Measurements from ENCODE around the gene ATRX.
A peak's percentile ranks its signal among the peaks of the same experiment; 100 is the strongest.
"Not testable (repeated sequence)": the region's sequence is repeated elsewhere in the genome, so short reads cannot be mapped to it uniquely, and the experiment has no call there.

ATRX gene

GRCh38 chrX:77603635-77604336 is 182.2 kb downstream of the ATRX start:
- DNase-seq = no peak

- DNase-seq = no peak
Measured at GRCh38 chrX:77597511-77597910, 188.5 kb downstream of the ATRX start.

GRCh38 chrX:77597090-77597489 is 188.9 kb downstream of the ATRX start:
- DNase-seq = peak; percentile 21

GRCh38 chrX:77595848-77596247 is 190.2 kb downstream of the ATRX start:
- DNase-seq = no peak

DNA sequence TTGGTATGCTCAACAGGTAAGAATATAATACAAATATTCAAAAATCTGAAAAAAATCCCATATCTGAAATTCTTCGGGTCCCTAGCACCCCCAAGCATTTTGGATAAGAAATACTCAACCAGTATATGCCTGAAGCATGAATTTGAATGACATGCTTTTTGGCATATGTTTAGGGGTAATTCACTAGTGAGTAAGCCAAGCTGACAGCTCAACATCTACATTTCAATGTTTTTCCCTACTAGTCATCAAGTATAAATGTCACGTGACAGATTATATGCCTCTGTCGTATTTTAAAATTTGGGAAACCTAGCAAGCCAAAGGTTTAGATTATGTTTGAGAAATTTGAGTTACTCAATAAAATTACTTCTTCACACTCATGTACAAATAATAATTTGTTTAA is 213.7 kb downstream of the ATRX start:
- peak; percentile 14 for DNase-seq

DNA sequence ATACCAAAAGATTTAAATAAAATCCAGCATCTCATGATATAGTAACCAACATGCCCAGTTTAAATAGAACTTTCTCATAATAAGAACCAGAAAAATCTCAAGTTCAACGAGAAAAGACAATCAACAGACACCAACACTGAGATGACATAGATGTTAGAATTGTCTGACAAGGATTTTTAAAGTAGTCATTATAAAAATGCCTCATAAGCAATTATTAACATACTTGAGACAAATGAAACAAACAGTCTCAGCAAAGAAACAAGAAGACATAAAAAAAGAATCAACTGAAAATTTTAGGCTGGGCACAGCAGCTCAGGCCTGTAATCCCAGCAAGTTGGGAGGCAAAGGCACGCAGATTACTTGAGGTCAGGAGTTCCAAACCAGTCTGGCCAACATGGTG is 220.7 kb downstream of the ATRX start:
- no peak for DNase-seq

DNA sequence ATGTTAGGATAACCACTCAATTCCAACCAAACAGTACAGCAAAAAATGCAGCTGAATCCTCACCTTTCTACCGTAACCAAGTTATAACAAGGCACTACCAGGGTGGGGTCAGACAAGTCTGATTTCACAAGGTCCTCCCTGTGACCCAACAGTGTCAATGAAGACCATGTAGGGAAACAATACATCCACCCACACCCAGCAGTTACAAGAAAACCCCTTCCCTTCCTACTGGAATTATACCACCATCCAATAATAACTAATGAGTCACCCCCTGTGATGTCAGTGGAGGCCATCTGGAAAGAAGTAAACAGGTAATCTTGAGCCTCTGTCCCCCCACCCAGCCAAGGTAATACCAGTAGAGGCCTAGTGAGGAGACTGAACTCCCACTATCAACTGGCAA is 221.2 kb downstream of the ATRX start:
- no peak for DNase-seq

GRCh38 chrX:77561372-77561771 is 224.6 kb downstream of the ATRX start:
- no peak for DNase-seq

DNA sequence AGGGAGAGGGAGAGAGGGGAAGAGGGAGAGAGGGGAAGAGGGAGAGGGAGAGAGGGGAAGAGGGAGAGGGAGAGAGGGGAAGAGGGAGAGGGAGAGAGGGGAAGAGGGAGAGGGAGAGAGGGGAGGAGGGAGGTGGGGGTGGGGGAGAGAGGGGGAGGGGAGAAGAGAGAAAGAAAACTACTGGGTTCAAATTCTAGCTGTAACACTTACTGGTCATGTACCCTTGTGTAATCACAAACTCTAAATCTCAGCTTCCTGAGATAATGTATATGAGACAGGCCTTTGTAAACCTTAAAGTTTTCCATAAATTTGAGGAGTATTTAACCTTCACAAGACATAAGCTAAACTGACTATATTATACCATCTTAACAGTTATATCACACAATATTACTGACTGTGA is 229.7 kb downstream of the ATRX start:
- DNase-seq = no peak

DNA sequence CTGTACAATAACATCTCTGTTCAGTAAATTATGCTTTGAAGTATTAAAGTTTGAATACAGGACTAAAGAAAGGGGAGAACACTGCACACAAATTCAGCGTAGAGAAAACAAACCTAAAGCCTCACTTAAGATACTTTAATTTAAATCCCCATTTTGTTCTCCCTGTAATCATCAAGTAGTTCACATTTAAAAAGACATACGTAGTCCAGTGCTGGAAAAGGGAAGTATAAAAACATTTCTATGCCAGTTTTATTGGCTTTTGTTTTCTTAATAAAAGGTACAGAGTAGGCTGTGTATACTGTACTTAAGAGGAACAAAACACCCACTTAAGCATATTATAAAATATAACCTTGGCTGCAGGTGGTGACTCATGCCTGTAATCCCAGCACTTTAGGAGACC is 237.3 kb downstream of the ATRX start:
- DNase-seq = no peak

DNA sequence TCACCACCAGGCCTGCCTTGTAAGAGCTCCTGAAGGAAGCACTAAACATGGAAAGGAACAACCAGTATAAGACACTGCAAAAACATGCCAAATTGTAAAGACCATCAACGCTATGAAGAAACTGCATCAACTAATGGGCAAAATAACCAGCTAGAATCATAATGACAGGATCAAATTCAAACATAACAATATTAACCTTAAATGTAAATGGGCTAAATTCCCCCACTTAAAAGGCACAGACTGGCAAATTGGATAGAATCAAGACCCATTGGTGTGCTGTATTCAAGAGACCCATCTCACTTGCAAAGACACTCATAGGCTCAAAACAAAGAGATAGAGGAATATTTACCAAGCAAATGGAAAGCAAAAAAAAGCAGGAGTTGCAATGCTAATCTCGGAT is 246.2 kb downstream of the ATRX start:
- DNase-seq = not testable (repeated sequence)

- DNase-seq = not testable (repeated sequence)
Measured at GRCh38 chrX:77531261-77531660, 254.8 kb downstream of the ATRX start.

DNA sequence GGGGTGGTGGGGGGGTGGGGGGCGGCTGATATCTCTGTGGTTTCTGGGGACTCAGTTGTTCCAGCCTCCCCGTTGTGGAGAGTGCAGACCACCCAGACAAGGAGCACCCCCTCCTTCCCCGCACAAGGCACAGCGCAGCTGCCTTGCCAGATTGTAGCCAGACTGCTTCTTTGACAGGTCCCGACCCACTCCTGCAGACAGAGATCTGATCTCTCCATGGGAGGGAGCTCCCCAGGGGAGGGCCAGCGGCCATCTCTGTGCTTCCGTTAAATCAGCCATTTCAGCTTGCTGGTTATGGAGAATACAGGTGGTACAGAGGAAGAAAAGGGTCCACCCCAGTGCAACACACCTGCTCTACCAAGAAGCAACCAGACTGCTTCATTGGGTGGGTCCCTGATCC is 258.0 kb downstream of the ATRX start:
- DNase-seq = no peak

DNA sequence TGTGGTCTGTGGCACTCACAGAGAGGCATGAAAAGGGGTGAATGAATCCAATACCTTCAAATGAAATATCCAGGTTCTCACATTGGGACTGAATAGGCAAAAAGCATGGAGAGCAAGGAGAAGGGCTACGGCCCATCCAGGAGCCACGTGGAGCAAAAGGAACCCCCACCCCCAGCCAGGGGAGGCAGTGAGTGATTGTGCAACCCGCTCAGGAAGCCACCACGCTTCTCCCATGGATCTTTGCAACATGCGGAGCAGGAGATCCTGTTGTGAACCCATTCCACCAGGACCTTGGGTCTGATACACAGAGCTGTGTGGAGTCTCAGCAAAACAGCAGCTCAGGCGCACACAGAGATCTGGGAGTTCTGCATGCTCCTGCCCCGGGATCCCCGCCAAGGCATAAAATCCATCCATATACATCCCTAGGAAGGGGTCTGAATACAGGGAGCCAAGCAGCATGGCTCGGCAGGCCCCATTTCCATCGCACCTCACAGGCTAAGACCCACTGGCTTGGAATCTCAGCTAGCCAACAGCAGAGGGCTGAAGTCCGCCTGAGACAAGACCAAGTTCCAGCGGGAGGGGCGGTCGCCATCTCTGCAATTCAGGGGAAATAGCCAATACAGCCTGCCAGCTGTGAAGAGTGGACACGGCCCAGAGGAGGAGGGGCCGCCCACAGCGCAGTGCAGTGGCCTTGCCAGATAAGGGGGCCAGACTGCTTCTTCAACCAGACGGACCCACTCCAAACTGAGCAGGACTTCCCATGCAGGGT is 258.6 kb downstream of the ATRX start:
- no peak for DNase-seq

DNA sequence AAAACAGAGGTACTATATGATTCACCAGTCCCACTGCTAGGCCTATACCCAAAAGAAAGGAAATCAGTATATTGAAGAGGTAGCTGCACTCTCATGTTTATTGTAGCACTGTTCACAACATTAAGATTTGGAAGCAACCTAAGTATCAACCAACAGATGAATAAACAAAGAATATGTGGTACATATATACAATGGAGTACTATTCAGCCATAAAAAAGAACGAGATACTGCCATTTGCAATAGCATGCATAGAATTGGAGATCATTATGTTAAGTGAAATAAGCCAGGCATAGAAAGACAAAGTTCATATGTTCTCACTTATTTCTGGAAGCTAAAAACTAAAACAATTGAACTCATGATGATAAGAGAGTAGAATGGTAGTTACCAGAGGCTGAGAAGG is 266.3 kb downstream of the ATRX start:
- DNase-seq = no peak

GRCh38 chrX:77514177-77514576 is 271.8 kb downstream of the ATRX start:
- no peak for DNase-seq

DNA sequence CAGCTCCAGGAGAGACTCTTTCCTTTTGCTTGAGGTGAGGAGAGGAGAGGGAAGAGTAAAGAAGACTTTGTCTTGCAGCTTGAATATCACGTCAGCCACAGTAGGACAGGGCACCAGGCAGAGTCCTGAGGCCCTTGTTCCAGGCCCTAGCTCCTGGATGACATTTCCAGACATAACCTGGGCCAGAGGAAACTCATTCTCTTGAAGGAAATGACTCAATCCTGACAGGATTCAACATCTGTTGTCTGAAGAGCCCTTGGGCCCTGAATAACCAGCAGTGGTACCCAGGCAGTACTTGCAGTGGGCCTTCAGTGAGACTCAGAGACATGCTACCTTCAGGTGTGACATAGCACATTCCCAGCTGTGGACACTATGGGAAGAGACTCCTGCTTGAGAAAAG is 276.0 kb downstream of the ATRX start:
- DNase-seq = no peak

DNA sequence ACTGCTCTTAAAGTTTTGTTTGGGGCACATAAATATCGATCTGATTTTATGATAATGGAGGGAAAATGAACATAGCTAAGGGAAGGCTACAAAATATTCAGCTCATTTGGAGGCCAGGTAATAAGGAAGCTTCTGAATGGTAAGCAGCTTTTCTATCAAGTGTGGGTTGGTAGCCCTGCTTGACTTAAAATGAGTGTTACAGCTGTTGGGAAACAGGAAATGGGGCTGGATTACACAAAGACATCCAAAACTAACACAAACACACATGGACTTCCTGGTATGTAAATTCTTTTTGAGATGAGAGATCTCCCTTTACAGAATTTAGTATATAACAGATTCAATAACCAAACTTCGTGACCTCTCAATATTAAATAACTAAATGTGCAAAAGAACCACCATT is 280.8 kb downstream of the ATRX start:
- DNase-seq = peak; percentile 8

DNA sequence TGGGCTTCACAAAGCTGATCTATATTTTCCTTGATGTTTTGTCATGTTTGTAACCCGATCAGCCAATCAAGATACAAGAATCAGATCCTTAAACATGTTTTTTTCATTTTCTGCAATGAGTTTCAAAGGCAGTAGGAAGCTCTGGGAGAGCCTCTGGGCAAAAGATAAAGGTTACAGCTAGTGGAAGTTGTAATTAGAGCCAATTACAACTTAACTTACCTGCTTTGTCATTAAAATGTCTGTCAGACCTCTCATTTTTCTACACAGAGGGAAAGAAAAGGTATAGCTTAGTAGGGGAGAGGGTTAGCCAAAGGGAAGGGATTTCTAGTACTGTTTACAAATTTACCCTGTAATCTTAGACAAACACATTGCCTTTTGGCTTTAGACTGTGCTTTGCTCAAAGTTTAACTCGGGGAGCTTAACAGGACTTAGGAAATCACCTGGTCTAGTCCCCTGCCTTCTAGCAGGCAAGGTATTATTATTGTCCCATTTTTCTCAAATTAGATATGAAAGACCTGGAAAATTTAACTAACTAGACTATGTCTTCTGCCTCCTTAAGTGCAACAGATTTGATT is 283.0 kb downstream of the ATRX start:
- DNase-seq = no peak

GRCh38 chrX:77500164-77500563 is 285.9 kb downstream of the ATRX start:
- not testable (repeated sequence) for DNase-seq

DNA sequence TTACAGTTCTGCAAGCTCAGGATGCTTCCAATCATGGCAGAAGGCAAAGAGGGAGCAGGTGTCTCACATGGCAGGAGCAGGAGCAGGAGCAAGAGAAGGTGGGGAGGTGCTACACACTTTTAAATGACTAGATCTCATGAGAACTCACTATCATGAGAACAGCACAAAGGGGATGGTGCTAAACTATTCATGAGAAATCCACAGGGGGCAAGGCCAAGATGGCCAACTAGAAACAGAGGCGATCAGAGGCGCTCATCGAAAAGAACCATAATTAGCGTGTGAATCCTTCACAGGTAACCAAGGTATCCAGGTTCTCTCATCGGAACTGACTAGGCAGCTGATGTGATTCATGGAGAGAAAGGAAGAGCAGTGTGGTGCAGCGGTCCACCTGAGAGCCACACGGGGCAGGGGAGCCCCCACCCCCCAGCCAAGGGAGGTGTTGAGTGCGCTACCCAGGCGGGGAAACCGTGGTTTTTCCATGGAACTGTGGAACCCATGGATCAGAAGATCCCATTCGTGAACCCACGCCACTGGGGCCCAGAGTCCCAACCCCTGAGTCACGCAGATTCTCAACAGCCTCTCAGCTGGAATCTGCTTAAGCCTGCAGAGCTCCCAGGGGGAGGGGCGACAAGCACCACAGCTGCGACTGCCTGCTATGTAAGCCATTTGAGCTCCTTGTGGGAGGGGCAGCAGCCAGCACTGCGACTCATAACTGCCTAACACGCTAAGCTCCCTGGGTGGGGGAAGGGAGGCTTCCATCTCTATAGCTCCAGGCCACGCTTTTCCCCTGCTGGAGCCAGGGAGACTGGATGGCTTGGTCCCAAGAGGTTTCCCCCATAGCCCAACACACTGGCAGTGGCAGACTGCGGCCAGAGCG is 292.1 kb downstream of the ATRX start:
- peak; percentile 86 for DNase-seq

GRCh38 chrX:77484045-77484444 is 302.0 kb downstream of the ATRX start:
- no peak for DNase-seq

DNA sequence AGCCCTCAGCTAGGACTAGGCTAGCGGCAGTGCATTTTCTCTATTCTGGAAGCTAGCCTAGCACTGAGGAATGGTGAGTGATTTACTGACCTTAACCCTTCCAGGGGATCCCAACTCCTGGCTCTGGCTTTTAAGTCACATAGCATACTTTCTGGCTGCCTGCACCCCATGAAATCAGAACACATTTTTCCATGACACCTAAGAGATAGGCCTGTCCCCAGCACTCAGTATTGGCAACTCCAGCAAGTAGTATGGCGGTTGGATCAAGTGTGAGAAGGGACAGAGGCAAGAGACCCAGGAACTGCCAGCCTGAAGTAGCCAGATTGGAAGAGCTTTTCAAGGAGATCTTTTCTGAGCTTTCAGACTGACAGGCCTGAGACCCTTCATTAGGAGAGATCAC is 330.6 kb downstream of the ATRX start:
- DNase-seq = no peak

Measured in fibroblast of skin of abdomen (primary cell).